PC-3 (cell line): ENCODE results near the gene ORM2. TPM values are rescaled to one million over a fixed set of nuclear protein-coding genes. Genes with fewer than 3 reads are reported as not detected.

ENCODE experiments used
- ATAC-seq: fragments of 200-7000 bp; cut with Tn5 transposase; 2 replicates; pipeline ENCODE4 v1.9.1; 2020; ENCODE audit warnings: mild to moderate bottlenecking, moderate library complexity
- BruUV-seq: library from RNA; stranded (reverse); fragments of 400-500 nt; replicated peaks from 2 replicates; lab custom pipeline; 2021; lab: Mats Ljungman, UMichigan
- CTCF ChIA-PET: fragments of 300-600 bp; sonication (Branson Sonifier 250); formaldehyde crosslinking; loops from one replicate; lab custom pipeline; 2022; ENCODE audit warnings: antibody characterized with exemption; lab: Charles Lee
- POLR2A ChIA-PET: fragments of 300-600 bp; sonication (Branson Sonifier 250); formaldehyde crosslinking; loops from one replicate; lab custom pipeline; 2022; ENCODE audit warnings: antibody characterized with exemption; ENCODE audit not compliant: unreplicated experiment; lab: Charles Lee
- DNase-seq: peaks from one replicate; pipeline ENCODE4 v3.0.0-alpha.2; 2015
- H2AFZ ChIP-seq: fragments of 300-600 bp; sonication (generic); 2 replicates; pipeline ENCODE4 v1.6.0; 2016; ENCODE audit warnings: antibody characterized with exemption, low read length
- H3F3A ChIP-seq: fragments of 300-600 bp; sonication (generic); one replicate; pipeline ENCODE4 v1.6.0; 2017; ENCODE audit warnings: antibody characterized with exemption, low read length, control low read depth, mild to moderate bottlenecking; ENCODE audit not compliant: unreplicated experiment
- H3K27ac ChIP-seq: fragments of 300-600 bp; sonication (generic); 2 replicates; pipeline ENCODE4 v1.5.1; 2016; ENCODE audit warnings: mild to moderate bottlenecking, low read length
- H3K27me3 ChIP-seq: fragments of 300-600 bp; sonication (generic); 2 replicates; pipeline ENCODE4 v1.6.1; 2016; ENCODE audit warnings: low read length, mixed read lengths
- H3K36me3 ChIP-seq: fragments of 300-600 bp; sonication (generic); 2 replicates; pipeline ENCODE4 v1.6.1; 2016; ENCODE audit warnings: low read depth, mixed run types, low read length, mixed read lengths
- H3K4me1 ChIP-seq: fragments of 300-600 bp; sonication (generic); 2 replicates; pipeline ENCODE4 v1.5.1; 2016; ENCODE audit warnings: low read length; ENCODE audit not compliant: insufficient read depth
- H3K4me2 ChIP-seq: fragments of 300-600 bp; sonication (generic); 2 replicates; pipeline ENCODE4 v1.6.0; 2016; ENCODE audit warnings: low read length
- H3K4me3 ChIP-seq: fragments of 300-600 bp; sonication (generic); 2 replicates; pipeline ENCODE4 v1.5.1; 2016; ENCODE audit warnings: mild to moderate bottlenecking, low read length, mixed read lengths
- H3K79me2 ChIP-seq: fragments of 300-600 bp; sonication (generic); 2 replicates; pipeline ENCODE4 v1.6.1; 2017; ENCODE audit warnings: low read length, mixed read lengths
- H3K9ac ChIP-seq: fragments of 300-600 bp; sonication (generic); 2 replicates; pipeline ENCODE4 v1.6.0; 2016; ENCODE audit warnings: mild to moderate bottlenecking, low read length
- H3K9me2 ChIP-seq: fragments of 300-600 bp; sonication (generic); replicated peaks from 2 replicates; pipeline ENCODE4 v1.6.1; 2016; ENCODE audit warnings: mixed run types, low read length, mixed read lengths
- H3K9me3 ChIP-seq: fragments of 300-600 bp; sonication (generic); 2 replicates; pipeline ENCODE4 v1.6.1; 2016; ENCODE audit warnings: low read length, mixed read lengths
- H4K20me1 ChIP-seq: fragments of 300-600 bp; sonication (generic); 2 replicates; pipeline ENCODE4 v1.6.1; 2016; ENCODE audit warnings: low read length, mixed read lengths
- CTCF ChIP-seq: fragments of 300-600 bp; sonication (generic); conservative IDR thresholded peaks from 2 replicates; pipeline ENCODE4 v1.5.1; 2017; ENCODE audit warnings: antibody characterized with exemption, low read depth, mild to moderate bottlenecking, low read length
- EZH2 ChIP-seq: fragments of 300-600 bp; sonication (generic); IDR thresholded peaks from one replicate; pipeline ENCODE4 v1.6.1; 2017; ENCODE audit warnings: antibody characterized with exemption, mild to moderate bottlenecking, low read length; ENCODE audit not compliant: unreplicated experiment
- EZH2phosphoT487 ChIP-seq: fragments of 300-600 bp; sonication (generic); IDR thresholded peaks from 2 replicates; pipeline ENCODE4 v1.6.1; 2018; ENCODE audit warnings: mild to moderate bottlenecking, antibody characterized with exemption, low read length, borderline replicate concordance
- intact Hi-C: fragments of 100-400 bp; cut with micrococcal nuclease; formaldehyde crosslinking; loops from 2 replicates; pipeline ENCODE4 v1.9.0; 2023
- total RNA-seq: library from RNA; depleted of rRNA; stranded (reverse); fragments of >200 nt; gene quantifications from 2 replicates; pipeline ENCODE4 v1.2.3, GENCODE V29; 2014

ORM2 gene
- total RNA-seq, 1 experiment from 2014 or later: not detected

- peak overlapping the region; percentile 86 for H3K27ac ChIP-seq
- H3K9ac ChIP-seq: peak overlapping the region; percentile 52
- TF ChIP-seq EZH2phosphoT487 (no peak), CTCF (no peak), EZH2 (no peak)
- no peak overlapping the region; the same call in 1 of the 2 replicates for H3K4me3 ChIP-seq
- no peaks in the 10 kb centered on the region for H3K79me2 ChIP-seq
- no peaks in the 10 kb centered on the region for H3K9me2 ChIP-seq
- POLR2A ChIA-PET: no interaction called here
- no peaks in the 10 kb centered on the region for H4K20me1 ChIP-seq
- H3K4me2 ChIP-seq: peak overlapping the region; percentile 68
- DNase-seq (peak; percentile 87), ATAC-seq (peak; percentile 95)
- H3F3A ChIP-seq: no peaks in the 10 kb centered on the region
- BruUV-seq: no TSS peak
- CTCF ChIA-PET: no interaction called here
- peaks cover 49% of the 10 kb centered on the region for H3K4me1 ChIP-seq
- intact Hi-C loops: loop anchor here (2.0 kb wide), 1 partner anchor 26 kb away; no protein-coding TSS in a partner anchor
- no peaks in the 10 kb centered on the region for H3K27me3 ChIP-seq
- no peaks in the 10 kb centered on the region for H3K36me3 ChIP-seq
- H3K9me3 ChIP-seq: no peaks in the 10 kb centered on the region
- H2AFZ ChIP-seq: no peak overlapping the region
Observed at GRCh38 chr9:114366334-114367128, 36.9 kb downstream of the ORM2 start.

GRCh38 chr9:114367366-114367765 is 37.7 kb downstream of the ORM2 start:
- Histone ChIP-seq H3K9me3 (no peaks in the 10 kb centered on the region), H3K4me3 (no peak overlapping the region), H3K27ac (peak overlapping the region; percentile 86), H4K20me1 (no peaks in the 10 kb centered on the region), H3K36me3 (no peaks in the 10 kb centered on the region), H3K4me1 (peaks cover 57% of the 10 kb centered on the region), H3K9ac (no peak overlapping the region), H2AFZ (no peak overlapping the region), H3K4me2 (no peak overlapping the region), H3F3A (no peaks in the 10 kb centered on the region), H3K27me3 (no peaks in the 10 kb centered on the region), H3K9me2 (no peaks in the 10 kb centered on the region), H3K79me2 (no peaks in the 10 kb centered on the region)
- no peak for TF ChIP-seq EZH2
- no peak for TF ChIP-seq CTCF
- no peak for TF ChIP-seq EZH2phosphoT487
- ChIA-PET CTCF (no interaction called here), POLR2A (no interaction called here)
- no peak for DNase-seq
- no TSS peak for BruUV-seq
- intact Hi-C loops: loop anchor here (2.0 kb wide), 1 partner anchor 25 kb away; no protein-coding TSS in a partner anchor
- no peak for ATAC-seq
